NB4 (cell line): ENCODE results near the gene ATG3.

ENCODE experiments used
- CTCF ChIP-seq: IDR thresholded peaks from one replicate; pipeline ENCODE4 v1.5.1; 2012; ENCODE audit warnings: low read depth, low read length
- POLR2A ChIP-seq: IDR thresholded peaks from 2 replicates; pipeline ENCODE4 v1.6.1; 2011; ENCODE audit warnings: mild to moderate bottlenecking; ENCODE audit not compliant: insufficient read length; ENCODE audit errors: extremely low read depth

- TF ChIP-seq CTCF (no peak), POLR2A (no peak)
Observed at GRCh38 chr3:112594856-112595255, 33.1 kb upstream of the ATG3 start.
